ENCODE results near the gene ZNF646.
A peak's percentile ranks its signal among the peaks of the same experiment; 100 is the strongest.

Gene ZNF646

DNA sequence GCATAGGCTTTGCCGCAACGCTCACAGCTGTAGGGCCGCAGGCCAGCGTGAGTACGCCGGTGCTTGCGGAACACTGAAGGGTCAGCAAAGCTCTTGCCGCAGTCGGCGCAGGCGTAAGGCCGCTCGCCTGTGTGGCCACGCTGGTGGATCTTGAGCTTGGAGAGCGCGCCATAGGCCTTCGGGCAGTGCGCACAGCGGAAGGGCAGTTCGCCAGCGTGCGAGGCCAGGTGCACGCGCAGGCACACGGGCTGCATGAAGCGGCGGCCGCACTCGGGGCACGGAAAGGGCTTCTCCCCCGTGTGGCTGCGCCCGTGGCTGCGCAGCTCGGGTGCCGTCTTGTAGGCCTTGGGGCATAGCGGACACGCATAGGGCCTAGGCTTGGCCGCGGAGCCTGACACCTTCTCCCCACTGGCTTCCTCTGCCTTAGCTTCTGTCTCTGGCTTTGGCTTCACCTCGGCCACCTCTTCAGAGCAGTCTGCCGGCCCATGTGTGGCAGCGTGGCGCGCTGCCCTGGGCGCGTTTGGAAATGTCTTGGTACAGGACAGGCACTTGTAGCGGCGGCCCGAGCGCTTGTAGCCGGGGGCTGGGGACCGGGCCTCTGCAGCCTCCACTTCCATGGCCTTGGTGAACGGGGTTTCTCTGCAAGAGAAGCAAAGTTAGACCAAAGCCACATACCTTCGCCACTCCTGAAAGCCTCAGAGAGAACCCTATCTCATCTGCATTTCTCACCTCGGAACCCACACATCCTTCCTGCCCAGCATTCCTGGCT is 10.2 kb upstream of the ZNF646 start:
- no peak for DNase-seq (ENCODE audit: low read depth, low spot score)

DNA sequence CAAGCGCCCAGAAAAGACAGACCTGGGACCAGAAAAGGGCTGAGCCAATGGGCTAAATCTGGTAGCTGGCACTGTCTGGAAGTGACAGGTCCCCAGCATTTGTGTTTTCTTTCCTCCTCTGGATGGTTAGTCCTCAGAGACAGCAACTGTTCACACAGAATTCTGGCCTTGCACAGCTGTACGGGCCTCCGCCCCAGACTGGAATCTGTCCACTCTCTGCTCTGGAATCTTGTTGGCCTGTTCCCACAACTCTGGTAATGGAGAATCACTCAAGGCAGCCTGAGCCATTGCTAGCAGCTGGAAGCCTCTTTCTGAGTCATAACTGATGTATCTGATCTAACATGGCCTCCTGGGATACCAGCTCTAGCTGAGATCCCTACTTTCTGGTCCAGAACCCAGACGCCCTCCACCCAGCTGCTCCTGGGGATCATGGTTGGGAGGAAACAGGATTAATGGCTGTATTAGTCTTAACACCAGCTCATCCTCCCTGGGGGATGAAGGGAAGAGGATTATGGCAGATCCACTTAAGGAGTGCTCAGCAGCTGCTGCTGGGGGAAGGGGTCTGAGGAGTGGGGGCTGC is 9.2 kb upstream of the ZNF646 start:
- DNase-seq (ENCODE audit: low read depth, low spot score): peak; percentile 87

DNA sequence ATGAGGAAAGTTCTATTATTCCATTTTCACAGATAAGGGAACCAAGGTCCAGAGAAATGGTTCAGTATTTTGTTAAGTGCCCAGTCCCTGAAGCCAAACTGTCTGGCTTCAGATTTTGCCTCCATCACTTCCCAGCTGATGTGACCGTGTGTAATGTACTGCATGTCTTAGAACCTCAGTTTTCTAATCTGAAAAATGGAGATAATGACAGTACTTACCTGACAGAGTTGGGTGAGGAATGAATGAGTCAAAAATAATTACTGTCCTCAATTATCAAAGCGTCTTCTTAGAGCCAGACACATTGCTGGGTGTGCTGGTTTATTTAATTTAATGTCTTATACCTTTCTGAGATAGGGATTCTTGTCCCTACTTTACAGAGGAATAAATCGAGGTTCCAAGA is 6.9 kb upstream of the ZNF646 start:
- no peak for DNase-seq (ENCODE audit: low read depth, low spot score)

DNA sequence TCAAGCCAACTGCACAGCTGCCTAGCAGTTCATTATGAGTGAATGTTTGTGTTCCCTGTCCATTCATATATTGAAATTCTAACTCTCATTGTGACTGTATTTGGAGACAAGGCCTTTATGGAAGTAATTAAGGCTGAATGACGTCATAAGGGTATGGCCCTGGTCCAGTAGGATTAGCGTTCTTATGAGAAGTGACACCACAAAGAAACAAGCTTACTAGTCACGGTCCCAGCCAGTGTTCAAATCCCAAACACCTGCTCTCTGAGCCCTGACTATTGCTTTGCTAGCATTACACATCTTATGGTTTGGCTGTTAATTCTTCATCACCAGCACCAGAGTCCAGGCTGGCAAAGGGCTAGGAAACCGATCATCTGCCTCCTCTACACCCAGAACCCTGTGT is 2.4 kb upstream of the ZNF646 start:
- peak; percentile 69 for DNase-seq (ENCODE audit: low read depth, low spot score)

DNA sequence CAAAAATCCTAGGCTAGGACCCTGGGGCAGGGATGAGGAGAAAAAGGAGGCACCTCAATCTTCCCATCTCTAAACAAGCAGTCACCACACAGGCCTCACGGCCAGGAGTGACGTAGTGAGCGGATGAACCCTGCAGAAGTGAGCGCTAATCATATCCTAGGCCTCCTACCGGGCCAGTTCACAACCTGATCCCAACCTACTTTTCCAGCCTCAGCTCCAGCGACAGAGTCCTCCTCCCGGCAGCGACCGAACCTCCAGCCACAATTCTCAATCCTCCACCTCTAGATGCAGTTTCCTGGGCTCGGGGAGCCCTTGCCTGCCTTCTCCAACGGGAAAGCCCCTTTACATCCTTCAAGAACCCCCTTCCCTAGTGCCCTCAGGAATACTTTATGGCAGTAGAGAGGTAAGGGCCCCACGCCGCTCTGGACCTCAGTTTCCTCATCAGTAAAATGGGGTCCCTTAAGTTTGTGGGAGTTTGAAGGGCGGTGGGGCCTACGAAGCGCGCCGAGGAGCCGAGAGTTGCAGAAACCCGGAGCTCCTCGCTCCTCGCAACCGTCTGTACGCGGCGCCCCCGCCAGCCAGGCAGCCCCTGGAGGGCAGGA is 1.6 kb upstream of the ZNF646 start:
- peak; percentile 60 for DNase-seq (ENCODE audit: low read depth, low spot score)

DNA sequence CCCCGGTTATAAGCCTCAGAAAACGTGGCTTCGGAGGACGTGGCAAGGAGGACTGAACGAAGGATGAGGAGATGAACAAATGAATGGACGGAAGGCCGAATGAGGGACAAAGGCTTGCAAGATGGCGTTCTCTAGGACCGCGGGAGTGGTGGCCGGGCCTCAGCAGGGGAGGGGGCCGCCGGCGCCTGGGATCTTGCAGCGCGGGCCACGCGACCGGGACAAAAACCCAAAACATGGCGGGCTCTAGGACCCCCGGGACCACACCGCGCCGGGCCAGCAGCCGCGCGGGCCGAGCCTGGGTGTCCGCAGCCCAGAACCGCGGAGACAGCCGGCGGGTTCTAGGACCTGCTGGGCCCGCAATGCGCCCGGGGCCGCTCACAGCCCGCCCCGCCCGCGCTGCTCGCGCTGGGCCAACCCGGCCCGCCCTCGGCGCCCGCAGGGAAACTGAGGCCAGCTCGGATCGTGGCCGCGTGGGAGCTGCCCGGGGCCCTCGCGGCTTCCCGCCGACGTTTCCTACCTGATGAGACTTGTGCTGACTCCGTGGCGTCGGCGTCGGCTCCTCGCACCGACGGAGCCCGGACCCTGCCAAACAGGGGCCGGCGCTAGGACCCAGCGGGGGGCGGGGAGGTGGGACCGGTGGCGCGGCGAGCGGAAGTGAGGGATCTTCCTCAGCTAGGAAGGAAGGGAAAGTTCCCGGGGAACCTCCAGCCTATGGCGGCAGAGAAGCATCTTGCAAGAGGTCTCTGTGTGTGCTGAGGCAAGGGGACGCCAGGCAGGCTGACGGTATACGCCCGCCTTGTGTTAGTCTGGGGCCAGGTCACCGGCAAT is 866 bp upstream of the ZNF646 start:
- peak; percentile 96 for DNase-seq (ENCODE audit: low read depth, low spot score)

DNA sequence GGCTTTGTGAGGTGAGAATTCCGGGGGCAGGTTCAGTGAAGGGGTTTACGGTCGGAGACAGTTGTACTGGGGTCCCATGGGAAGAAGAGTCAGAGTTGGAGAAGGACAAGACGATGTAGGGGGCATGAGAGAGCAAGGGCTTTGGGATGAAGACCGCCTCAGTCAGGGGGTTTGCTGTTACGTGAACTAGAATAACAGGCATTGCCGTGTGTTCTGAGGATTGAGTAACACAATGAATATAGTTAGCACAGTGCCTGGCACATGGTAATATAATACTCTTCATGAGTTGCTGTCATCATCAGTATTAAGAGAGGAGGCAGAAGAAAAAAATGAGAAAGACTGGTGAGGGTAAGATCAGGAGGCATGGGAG is 577 bp downstream of the ZNF646 start:
- no peak for DNase-seq (ENCODE audit: low read depth, low spot score)

DNA sequence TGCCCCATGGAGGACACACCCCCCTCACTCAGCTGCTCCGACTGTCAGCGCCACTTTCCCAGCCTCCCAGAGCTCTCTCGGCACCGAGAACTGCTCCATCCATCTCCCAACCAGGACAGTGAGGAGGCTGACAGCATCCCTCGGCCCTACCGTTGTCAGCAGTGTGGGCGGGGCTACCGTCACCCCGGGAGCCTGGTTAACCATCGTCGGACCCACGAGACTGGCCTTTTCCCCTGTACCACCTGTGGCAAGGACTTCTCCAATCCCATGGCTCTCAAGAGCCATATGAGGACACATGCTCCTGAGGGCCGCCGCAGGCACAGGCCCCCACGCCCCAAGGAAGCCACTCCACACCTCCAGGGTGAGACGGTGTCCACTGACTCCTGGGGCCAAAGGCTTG is 2.1 kb downstream of the ZNF646 start:
- DNase-seq (ENCODE audit: low read depth, low spot score): no peak

DNA sequence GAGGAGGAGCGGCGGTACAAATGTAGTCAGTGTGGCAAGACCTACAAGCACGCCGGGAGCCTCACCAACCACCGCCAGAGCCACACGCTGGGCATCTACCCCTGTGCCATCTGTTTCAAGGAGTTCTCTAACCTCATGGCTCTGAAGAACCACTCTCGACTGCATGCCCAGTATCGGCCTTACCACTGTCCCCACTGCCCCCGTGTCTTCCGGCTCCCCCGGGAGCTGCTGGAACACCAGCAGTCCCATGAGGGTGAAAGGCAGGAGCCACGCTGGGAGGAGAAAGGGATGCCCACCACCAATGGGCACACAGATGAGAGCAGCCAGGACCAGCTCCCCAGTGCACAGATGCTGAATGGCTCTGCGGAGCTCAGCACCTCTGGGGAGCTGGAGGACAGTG is 2.8 kb downstream of the ZNF646 start:
- DNase-seq (ENCODE audit: low read depth, low spot score): no peak

DNA sequence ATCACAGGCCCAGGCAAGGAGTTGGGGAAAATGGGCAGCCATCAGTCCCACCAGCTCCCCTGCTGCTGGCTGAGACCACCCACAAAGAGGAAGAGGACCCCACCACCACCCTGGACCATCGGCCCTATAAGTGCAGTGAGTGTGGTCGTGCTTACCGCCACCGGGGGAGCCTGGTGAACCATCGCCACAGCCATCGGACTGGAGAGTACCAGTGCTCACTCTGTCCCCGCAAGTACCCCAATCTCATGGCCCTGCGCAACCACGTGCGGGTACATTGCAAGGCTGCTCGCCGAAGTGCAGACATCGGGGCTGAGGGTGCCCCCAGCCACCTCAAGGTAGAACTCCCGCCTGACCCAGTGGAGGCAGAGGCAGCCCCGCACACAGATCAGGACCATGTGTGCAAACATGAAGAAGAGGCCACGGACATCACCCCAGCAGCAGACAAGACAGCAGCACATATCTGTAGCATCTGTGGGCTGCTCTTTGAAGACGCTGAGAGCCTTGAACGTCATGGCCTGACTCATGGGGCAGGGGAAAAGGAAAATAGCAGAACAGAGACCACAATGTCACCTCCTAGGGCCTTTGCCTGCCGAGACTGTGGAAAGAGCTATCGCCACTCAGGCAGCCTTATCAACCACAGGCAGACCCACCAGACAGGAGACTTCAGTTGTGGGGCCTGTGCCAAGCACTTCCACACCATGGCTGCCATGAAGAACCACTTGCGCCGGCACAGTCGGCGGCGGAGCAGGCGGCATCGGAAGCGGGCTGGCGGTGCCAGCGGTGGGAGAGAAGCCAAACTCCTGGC is 3.6 kb downstream of the ZNF646 start:
- DNase-seq (ENCODE audit: low read depth, low spot score): no peak

DNA sequence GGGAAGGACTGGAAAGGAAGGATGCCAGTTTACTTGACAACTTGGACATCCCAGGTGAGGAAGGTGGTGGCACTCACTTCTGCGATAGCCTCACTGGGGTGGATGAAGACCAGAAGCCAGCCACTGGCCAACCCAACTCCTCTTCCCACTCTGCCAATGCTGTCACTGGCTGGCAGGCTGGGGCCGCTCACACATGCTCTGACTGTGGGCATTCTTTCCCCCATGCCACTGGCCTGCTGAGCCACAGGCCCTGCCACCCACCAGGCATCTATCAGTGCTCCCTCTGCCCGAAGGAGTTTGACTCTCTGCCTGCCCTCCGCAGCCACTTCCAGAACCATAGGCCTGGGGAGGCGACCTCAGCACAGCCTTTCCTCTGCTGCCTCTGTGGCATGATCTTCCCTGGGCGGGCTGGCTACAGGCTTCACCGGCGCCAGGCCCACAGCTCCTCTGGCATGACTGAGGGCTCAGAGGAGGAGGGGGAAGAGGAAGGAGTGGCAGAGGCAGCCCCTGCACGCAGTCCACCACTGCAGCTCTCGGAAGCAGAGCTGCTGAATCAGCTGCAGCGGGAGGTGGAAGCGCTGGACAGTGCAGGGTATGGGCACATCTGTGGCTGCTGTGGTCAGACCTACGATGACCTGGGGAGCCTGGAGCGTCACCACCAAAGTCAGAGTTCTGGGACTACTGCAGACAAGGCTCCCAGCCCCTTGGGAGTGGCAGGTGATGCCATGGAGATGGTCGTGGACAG is 4.5 kb downstream of the ZNF646 start:
- DNase-seq (ENCODE audit: low read depth, low spot score): no peak

DNA sequence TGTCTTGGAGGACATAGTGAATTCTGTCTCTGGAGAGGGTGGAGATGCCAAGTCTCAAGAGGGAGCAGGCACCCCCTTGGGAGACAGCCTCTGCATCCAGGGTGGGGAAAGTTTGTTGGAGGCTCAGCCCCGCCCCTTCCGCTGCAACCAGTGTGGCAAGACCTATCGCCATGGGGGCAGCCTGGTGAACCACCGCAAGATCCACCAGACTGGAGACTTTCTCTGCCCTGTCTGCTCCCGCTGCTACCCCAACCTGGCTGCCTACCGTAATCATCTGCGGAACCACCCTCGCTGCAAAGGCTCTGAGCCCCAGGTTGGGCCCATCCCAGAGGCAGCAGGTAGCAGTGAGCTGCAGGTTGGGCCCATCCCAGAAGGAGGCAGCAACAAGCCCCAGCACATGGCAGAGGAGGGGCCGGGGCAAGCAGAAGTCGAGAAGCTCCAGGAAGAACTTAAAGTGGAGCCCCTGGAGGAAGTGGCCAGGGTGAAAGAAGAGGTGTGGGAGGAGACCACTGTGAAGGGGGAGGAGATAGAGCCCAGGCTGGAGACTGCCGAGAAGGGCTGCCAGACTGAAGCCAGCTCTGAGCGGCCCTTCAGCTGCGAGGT is 5.2 kb downstream of the ZNF646 start:
- no peak for DNase-seq (ENCODE audit: low read depth, low spot score)

DNA sequence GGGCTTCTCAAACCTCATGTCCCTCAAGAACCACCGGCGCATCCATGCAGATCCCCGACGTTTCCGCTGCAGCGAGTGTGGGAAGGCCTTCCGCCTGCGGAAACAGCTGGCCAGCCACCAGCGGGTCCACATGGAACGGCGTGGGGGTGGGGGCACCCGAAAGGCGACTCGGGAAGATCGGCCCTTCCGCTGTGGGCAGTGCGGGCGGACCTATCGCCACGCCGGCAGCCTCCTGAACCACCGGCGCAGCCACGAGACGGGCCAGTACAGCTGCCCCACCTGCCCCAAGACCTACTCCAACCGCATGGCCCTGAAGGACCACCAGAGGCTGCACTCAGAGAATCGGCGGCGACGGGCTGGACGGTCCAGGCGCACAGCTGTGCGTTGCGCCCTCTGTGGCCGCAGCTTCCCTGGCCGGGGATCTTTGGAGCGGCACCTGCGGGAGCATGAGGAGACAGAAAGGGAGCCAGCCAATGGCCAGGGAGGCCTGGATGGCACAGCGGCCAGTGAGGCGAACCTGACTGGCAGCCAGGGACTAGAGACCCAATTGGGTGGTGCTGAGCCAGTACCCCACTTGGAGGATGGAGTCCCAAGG is 5.9 kb downstream of the ZNF646 start:
- DNase-seq (ENCODE audit: low read depth, low spot score): no peak

DNA sequence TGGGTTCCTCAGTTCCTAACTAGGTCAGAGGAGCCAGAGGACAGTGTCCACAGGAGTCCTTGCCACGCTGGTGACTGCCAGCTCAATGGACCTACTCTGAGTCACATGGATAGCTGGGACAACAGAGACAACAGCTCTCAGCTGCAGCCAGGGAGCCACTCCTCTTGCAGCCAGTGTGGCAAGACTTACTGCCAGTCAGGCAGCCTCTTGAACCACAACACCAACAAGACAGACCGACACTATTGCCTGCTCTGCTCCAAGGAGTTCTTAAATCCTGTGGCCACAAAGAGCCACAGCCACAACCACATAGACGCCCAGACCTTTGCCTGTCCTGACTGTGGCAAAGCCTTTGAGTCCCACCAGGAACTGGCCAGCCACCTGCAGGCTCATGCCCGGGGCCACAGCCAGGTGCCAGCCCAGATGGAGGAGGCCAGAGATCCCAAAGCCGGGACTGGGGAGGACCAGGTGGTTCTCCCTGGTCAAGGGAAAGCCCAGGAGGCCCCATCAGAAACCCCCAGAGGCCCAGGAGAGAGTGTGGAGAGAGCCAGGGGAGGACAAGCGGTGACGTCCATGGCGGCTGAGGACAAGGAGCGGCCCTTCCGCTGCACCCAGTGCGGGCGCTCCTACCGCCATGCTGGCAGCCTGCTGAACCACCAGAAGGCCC is 6.7 kb downstream of the ZNF646 start:
- no peak for DNase-seq (ENCODE audit: low read depth, low spot score)

DNA sequence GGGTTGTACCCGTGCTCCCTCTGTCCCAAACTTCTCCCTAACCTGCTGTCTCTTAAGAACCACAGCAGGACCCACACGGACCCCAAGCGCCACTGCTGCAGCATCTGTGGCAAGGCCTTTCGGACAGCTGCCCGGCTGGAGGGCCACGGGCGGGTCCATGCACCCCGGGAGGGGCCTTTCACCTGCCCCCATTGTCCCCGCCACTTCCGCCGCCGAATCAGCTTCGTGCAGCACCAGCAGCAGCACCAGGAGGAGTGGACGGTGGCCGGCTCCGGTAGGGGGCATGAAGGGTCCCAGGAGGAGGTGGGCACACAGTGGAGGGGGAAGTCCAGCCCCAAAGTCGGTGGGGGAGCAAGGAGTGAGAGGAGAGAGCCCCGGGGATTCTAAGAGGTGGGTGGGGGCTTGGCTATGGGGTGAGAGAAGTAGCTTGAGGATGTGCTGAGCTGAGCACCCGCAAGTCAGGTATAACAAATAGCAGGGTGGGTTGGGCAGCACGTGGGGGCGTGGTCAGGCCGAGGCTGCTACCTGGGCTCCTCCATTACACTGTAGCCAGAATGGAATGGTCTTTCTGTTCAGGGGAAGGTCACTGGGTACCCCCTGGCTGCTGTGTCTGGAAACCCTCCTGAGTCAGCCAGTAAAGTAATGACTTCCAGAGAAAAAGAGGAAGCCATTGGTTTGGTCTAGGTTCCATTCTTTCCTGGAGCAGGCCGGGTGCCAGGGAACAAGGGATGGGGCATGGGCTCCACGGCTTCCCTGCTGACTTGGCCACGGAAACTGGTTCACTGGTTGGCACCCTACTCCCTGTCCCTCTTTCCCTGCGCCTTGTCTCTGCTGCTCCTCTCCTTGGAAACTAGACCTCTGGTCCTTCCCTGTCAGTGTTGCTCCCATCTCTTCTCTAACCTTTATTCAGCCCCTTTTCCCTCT is 7.5 kb downstream of the ZNF646 start:
- DNase-seq (ENCODE audit: low read depth, low spot score): no peak

DNA sequence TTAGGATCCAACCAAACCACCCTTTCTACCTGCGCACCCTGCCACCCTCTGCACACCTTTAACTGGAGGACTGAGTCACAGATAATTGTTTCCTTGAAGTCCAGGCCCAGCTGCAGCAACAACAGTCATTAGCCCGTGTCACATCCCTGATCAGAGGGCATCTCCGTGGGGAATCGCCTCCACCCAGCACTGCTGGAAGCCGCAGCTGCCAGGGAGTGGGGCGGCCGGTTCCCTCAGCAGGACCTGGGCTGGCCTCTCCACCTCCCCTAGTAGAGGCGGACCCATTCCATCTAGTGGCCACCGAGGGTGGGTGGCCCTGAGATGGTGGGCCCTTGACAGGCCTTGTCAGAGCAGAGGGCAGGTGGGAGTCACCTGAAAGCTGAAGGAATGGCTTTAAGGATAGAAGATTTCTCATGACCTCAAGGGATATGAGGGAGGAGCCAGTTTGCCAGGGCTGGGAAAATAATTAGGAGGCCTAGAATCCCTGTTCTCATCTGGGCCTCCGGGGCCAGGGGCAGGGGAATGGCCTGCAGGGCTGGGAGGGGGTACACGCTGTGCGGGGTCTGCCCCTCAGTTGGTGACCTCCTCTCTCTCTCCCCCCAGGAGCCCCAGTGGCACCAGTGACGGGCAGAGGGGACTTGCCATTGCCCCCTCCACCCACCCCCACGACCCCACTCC is 8.3 kb downstream of the ZNF646 start:
- no peak for DNase-seq (ENCODE audit: low read depth, low spot score)

DNA sequence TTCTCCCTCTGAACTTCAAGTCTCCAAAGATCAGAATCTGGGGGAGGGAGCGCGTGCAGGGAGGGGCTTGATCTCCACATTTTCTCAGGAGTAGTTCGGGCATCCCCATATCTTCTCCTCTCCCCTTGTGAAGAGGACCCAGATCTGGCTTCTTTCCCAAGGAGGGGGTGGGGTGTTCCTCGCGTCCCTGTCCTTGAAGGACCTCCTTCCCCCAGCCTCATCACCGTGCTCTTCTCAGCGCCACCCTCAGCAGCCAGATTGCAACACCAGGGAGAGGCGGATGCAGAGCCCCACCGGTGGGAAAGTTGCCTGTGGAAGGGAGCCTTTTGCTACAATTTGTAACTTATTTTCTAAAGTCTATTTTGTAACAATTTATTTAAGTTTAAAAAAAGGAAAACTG is 8.9 kb downstream of the ZNF646 start:
- no peak for DNase-seq (ENCODE audit: low read depth, low spot score)

DNA sequence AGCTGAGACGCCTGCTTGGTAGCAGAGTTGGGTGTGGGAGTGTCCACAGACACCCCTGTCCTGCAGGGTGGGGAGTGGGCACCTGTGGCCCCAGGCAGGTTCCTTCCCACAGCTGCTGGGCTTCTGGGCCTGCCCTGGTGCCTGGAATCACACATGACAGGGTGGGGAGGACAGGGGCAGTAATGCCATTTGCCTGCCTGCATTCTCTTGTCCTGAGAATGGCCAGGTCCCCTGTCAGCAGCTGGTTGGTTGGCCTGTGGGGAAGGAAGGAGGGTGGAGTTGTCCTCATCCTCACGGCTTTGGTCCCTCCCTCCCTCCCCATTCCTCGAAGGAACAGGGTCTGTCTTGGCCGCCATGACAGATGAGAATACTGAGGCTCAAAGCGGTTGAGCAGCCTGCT is 9.3 kb downstream of the ZNF646 start:
- no peak for DNase-seq (ENCODE audit: low read depth, low spot score)
